ENCODE measurements around the gene PTGES3L. TPM values are rescaled to one million over a fixed set of nuclear protein-coding genes. Genes with fewer than 3 reads are reported as not detected.
"Not testable (repeated sequence)": the region's sequence is repeated elsewhere in the genome, so short reads cannot be mapped to it uniquely, and the experiment has no call there.

Gene PTGES3L
- total RNA-seq, 2 donors from 2014 or later, result 3.4 to 3.9 TPM

DNA sequence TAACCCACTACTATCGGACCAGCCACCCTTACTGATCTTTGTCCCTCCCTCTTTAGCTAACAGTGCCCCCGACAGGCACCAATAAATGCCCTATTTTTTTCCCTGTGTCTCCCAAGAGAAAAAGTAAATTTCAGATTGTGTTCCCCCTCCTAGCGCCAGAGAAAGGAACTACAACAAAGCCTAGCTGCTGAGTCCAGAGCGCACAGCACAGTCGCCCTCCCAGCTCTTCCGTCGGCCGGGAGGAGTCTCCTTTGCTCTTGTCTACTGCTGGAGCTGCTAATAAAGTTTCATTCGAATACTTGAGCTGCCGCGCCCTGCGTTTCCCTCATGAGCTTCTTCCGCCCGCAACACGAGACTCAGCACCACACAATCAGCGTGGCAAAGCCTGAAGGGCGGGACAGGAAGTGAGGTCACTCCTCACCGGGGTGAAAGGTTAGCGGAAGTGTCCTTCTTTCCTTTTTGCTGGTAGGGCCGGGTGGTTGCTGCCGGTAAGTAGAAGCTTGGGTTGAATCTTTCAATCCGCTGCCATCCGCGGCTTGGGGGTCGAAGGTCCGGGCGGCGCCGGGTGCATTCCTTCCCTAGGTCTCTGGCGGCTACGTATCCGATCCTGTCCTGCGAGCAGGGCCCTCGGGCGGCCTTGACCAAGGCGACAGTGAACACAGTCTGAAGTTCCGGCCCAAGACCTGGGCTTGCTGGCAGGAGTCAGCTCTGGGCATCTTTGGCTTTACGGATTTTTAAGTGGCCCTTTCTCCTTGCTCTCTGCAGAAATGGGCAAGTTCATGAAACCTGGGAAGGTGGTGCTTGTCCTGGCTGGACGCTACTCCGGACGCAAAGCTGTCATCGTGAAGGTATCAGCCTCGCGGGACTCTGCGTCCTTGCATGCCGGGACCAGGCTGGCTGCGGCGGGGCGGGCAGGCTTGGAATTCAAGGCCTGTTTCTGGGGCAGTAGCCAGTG is 18.4 kb upstream of the PTGES3L start, which contains the start of gene RPL27:
TSS of gene RPL27 (plus strand) at position 436 of the 955 bp plus-strand sequence. CDS start at position 768, 332 bp downstream.
- TF ChIP-seq, protein P1, sequence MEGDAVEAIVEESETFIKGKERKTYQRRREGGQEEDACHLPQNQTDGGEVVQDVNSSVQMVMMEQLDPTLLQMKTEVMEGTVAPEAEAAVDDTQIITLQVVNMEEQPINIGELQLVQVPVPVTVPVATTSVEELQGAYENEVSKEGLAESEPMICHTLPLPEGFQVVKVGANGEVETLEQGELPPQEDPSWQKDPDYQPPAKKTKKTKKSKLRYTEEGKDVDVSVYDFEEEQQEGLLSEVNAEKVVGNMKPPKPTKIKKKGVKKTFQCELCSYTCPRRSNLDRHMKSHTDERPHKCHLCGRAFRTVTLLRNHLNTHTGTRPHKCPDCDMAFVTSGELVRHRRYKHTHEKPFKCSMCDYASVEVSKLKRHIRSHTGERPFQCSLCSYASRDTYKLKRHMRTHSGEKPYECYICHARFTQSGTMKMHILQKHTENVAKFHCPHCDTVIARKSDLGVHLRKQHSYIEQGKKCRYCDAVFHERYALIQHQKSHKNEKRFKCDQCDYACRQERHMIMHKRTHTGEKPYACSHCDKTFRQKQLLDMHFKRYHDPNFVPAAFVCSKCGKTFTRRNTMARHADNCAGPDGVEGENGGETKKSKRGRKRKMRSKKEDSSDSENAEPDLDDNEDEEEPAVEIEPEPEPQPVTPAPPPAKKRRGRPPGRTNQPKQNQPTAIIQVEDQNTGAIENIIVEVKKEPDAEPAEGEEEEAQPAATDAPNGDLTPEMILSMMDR (IDR thresholded peaks at IDR 0.05), result peak; percentile 80 to 99 (median 94)
- TF ChIP-seq POLR2AphosphoS5 (IDR thresholded peaks at IDR 0.05) (peak; percentile 100), POLR2A (IDR thresholded peaks at IDR 0.05) (peak; percentile 82)
- Histone ChIP-seq H3K27me3 (replicated peaks; ENCODE audit: insufficient read depth) (no peaks in the 10 kb centered on the region), H3K4me1 (replicated peaks) (no peaks in the 10 kb centered on the region), H3K4me3 (peak within 1 kb of the TSS; percentile 56 to 66), H3K9me3 (no peaks in the 10 kb centered on the region), H3K36me3 (peaks cover 0 to 12% of the 10 kb centered on the region in 2 donors), H3K27ac (peak within 1 kb of the TSS; percentile 78 to 81)
- WGBS, result under 1% methylated on average over 49 of the region's 49 CpGs
- DNase-seq (ENCODE audit: low spot score), result peak; percentile 99
- intact Hi-C loops (cut with DNase I), result loop anchor here (2.0 to 5.0 kb wide), 2 partner anchors 17 to 151 kb away; partner anchors contain the start of genes PTGES3L and RUNDC1

DNA sequence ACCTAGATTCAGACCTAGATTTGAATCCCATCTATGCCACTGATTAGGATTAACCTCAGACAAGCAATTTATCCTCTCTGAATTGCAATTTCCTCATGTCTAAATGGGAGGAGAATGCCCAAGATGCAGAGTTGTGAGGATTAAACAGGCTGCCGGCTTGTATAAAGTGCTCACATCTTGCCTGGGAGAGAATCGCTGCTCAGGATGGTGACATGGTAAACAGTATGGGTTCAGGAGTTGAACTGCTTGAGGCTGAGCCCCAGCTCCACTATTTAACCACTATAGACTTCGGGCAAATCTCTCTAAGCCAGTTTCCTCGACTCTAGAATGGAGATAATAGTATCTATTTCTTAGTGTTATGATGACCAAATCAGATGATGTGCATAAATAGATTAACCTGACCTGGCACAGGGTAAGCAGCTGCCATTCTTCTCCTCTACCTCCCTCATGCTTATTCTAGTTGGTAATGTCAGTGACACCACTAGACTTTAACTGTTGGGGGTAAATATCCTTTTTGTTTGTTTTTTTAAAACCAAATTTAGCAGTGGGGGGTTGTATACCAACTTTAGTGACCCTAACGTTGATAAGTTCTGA is 17.6 kb upstream of the PTGES3L start:
- TF ChIP-seq POLR2AphosphoS5 (IDR thresholded peaks at IDR 0.05), result no peak
- TF ChIP-seq POLR2A (IDR thresholded peaks at IDR 0.05), result no peak
- TF ChIP-seq, protein P1 (IDR thresholded peaks at IDR 0.05), result no peak
- H3K9me3 ChIP-seq, result no peaks in the 10 kb centered on the region
- no peak for DNase-seq (ENCODE audit: low spot score)
- WGBS, result 21% methylated on average over 5 of the region's 5 CpGs
- peaks cover 0 to 5% of the 10 kb centered on the region in 2 donors for H3K36me3 ChIP-seq
- H3K4me1 ChIP-seq (replicated peaks), result no peaks in the 10 kb centered on the region
- no peaks in the 10 kb centered on the region for H3K27me3 ChIP-seq (replicated peaks; ENCODE audit: insufficient read depth)
- no peak overlapping the region for H3K4me3 ChIP-seq
- intact Hi-C loops (cut with DNase I), result loop anchor here (5.0 kb wide), 1 partner anchor 150 kb away; no protein-coding TSS in a partner anchor
- peak overlapping the region; percentile 72 to 81 for H3K27ac ChIP-seq

DNA sequence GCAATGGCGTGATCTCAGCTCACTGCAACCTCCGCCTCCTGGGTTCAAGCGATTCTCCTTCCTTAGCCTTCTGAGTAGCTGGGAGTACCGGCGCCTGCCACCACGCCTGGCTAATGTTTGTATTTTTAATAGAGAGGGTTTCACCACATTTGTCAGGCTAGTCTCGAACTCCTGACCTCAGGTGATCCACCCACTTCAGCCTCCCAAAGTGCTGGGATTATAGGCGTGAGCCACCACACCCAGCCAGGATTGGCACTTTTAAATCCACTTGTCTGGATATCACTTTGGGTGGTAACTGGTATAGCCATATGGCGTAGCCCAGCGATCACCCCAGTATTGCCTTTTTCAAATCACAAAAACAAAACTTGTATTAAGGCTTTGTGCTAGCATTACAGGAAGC is 14.0 kb upstream of the PTGES3L start:
- DNase-seq (ENCODE audit: low spot score); H3K27me3 ChIP-seq (replicated peaks; ENCODE audit: insufficient read depth); H3K4me1 ChIP-seq (replicated peaks); intact Hi-C loops (cut with DNase I); H3K9me3 ChIP-seq; H3K4me3 ChIP-seq: not testable (repeated sequence)
- Histone ChIP-seq H3K36me3 (peaks cover 13 to 23% of the 10 kb centered on the region in 2 donors), H3K27ac (peak overlapping the region in 1 of 2 donors; percentile 57)
- 86% methylated on average over 10 of the region's 10 CpGs for WGBS

DNA sequence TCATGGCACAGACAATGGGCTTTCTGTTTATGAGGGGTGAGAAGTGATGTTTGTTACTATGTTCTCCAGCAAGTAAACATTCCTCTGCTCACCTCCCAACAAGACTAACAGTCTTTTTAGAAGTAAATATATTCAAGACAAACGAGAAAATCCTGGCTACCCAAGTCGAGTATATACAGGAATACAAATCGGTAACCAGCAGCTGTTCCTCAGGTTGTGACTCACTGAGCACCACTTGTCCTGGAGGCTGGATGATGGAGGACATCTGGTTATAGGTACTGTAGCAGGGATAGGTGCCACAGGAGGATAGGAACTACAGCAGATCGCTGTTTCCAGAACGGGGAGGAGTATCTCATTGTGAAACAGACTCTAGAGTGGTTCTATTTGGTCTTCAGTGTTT is 13.0 kb upstream of the PTGES3L start:
- Histone ChIP-seq H3K4me3 (no peak overlapping the region), H3K27me3 (replicated peaks; ENCODE audit: insufficient read depth) (no peaks in the 10 kb centered on the region), H3K36me3 (peaks cover 13 to 29% of the 10 kb centered on the region in 2 donors), H3K4me1 (replicated peaks) (peaks cover 5% of the 10 kb centered on the region), H3K9me3 (no peaks in the 10 kb centered on the region), H3K27ac (peak overlapping the region in 1 of 2 donors; percentile 57)
- intact Hi-C loops (cut with DNase I), result no loop called here
- DNase-seq (ENCODE audit: low spot score), result peak; percentile 36
- 72% methylated on average over 5 of the region's 5 CpGs for WGBS
- TF ChIP-seq, protein P1 (IDR thresholded peaks at IDR 0.05), result no peak
- peak; percentile 73 for TF ChIP-seq POLR2AphosphoS5 (IDR thresholded peaks at IDR 0.05)

DNA sequence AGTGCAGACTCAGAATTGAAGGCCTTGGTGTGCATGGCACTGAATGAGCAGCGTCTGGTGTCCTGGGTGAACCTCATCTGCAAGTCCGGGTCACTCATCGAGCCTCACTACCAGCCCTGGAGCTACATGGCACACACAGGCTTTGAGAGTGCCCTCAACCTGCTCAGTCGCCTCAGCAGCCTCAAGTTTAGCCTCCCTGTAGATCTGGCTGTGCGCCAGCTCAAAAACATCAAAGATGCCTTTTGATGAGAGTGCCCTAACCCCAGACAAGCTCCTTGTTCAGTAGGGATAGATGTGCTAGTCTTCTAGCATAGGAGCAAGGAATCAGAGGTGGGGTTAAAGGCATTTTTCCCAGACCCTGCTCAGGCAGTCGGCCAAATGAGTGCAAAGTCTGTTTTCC is 11.6 kb upstream of the PTGES3L start:
- no peak overlapping the region for H3K27ac ChIP-seq
- DNase-seq (ENCODE audit: low spot score), result no peak
- H3K9me3 ChIP-seq, result no peaks in the 10 kb centered on the region
- H3K36me3 ChIP-seq, result peaks cover 13 to 29% of the 10 kb centered on the region in 2 donors
- WGBS, result 97% methylated on average over 6 of the region's 6 CpGs
- H3K4me1 ChIP-seq (replicated peaks), result peaks cover 11% of the 10 kb centered on the region
- intact Hi-C loops (cut with DNase I), result no loop called here
- no peak for TF ChIP-seq POLR2AphosphoS5 (IDR thresholded peaks at IDR 0.05)
- no peaks in the 10 kb centered on the region for H3K27me3 ChIP-seq (replicated peaks; ENCODE audit: insufficient read depth)
- no peak overlapping the region for H3K4me3 ChIP-seq
